Left kidney (tissue), 2 donors: ENCODE measurements around the gene CRKL. TPM values are rescaled to one million over a fixed set of nuclear protein-coding genes. Genes with fewer than 3 reads are reported as not detected.
"Not testable (repeated sequence)": the region's sequence is repeated elsewhere in the genome, so short reads cannot be mapped to it uniquely, and the experiment has no call there.

Source experiments
- DNase-seq: peaks from one replicate; pipeline ENCODE4 v3.0.0-alpha.2; 2013
- polyA plus RNA-seq: library from polyadenylated mRNA; unstranded; fragments of 120-200 nt; gene quantifications from one replicate; pipeline ENCODE4 v1.2.1, GENCODE V29; 2013; ENCODE audit not compliant: insufficient read length

The CRKL gene
- polyA plus RNA-seq, 1 donor = 62.3 TPM

- no peak for DNase-seq
Observed at GRCh38 chr22:20931126-20931654, 14.0 kb downstream of the CRKL start.

- DNase-seq = no peak
Observed at GRCh38 chr22:20933910-20934309, 16.7 kb downstream of the CRKL start.

GRCh38 chr22:20935049-20935448 lies 17.8 kb downstream of the CRKL start:
- not testable (repeated sequence) for DNase-seq

- not testable (repeated sequence) for DNase-seq
Observed at GRCh38 chr22:20935780-20936539, 18.8 kb downstream of the CRKL start.

- no peak for DNase-seq
Observed at GRCh38 chr22:20937031-20937793, 20.0 kb downstream of the CRKL start.

- no peak for DNase-seq
Observed at GRCh38 chr22:20937794-20938671, 20.8 kb downstream of the CRKL start.

GRCh38 chr22:20939457-20940185 lies 22.4 kb downstream of the CRKL start:
- DNase-seq = not testable (repeated sequence)

GRCh38 chr22:20940186-20940651 lies 23.0 kb downstream of the CRKL start:
- DNase-seq = no peak

- DNase-seq = no peak
Observed at GRCh38 chr22:20940904-20941385, 23.7 kb downstream of the CRKL start.

- not testable (repeated sequence) for DNase-seq
Observed at GRCh38 chr22:20942203-20942902, 25.1 kb downstream of the CRKL start.

GRCh38 chr22:20943104-20943933 lies 26.1 kb downstream of the CRKL start:
- DNase-seq = no peak

GRCh38 chr22:20944042-20944441 lies 26.8 kb downstream of the CRKL start:
- no peak for DNase-seq

- DNase-seq = no peak
Observed at GRCh38 chr22:20945578-20945934, 28.3 kb downstream of the CRKL start.

GRCh38 chr22:20946080-20946986 lies 29.1 kb downstream of the CRKL start:
- DNase-seq = no peak

- no peak for DNase-seq
Observed at GRCh38 chr22:20946991-20947390, 29.8 kb downstream of the CRKL start.

GRCh38 chr22:20948450-20948849 lies 31.2 kb downstream of the CRKL start:
- no peak for DNase-seq

GRCh38 chr22:20948989-20949388 lies 31.8 kb downstream of the CRKL start:
- DNase-seq = no peak

- no peak for DNase-seq
Observed at GRCh38 chr22:20949698-20950183, 32.5 kb downstream of the CRKL start.
